Measurements from ENCODE around the gene NOTO.

Gene NOTO

DNA sequence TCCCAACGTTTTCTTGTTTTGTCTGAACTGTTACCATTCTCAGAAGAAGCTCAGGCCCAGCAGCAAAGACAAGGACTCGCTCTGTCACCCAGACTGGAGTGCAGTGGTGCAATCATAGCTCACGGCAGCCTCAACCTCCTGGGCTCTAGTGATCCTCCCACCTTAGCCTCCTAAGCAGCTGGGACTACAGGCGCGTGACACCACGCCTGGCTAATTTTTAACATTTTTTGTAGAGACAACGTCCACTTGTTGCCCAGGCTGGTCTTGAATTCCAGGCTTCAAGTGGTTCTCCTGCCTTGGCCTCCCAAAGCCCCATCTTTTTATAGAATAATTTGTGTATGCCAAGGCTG lies 9.7 kb downstream of the NOTO start:
- Histone ChIP-seq H3K9me3 (ENCODE audit: low read length) (no peaks in the 10 kb centered on the region), H3K4me1 (ENCODE audit: insufficient read depth, low read length) (peaks cover 11% of the 10 kb centered on the region), H3K36me3 (ENCODE audit: insufficient read depth, low read length) (no peaks in the 10 kb centered on the region), H2AFZ (ENCODE audit: low read depth, low read length) (no peak overlapping the region), H3K4me3 (ENCODE audit: low read length) (no peak overlapping the region), H3K27me3 (ENCODE audit: insufficient read depth, low read length) (peaks cover 15% of the 10 kb centered on the region)

- no peaks in the 10 kb centered on the region for H3K9me3 ChIP-seq (ENCODE audit: low read length)
- no peak overlapping the region for H2AFZ ChIP-seq (ENCODE audit: low read depth, low read length)
- H3K27me3 ChIP-seq (ENCODE audit: insufficient read depth, low read length): peaks cover 15% of the 10 kb centered on the region
- H3K4me1 ChIP-seq (ENCODE audit: insufficient read depth, low read length): peaks cover 11% of the 10 kb centered on the region
- no peak overlapping the region for H3K4me3 ChIP-seq (ENCODE audit: low read length)
- H3K36me3 ChIP-seq (ENCODE audit: insufficient read depth, low read length): no peaks in the 10 kb centered on the region
Measured at GRCh38 chr2:73212448-73213176, 10.2 kb downstream of the NOTO start.

DNA sequence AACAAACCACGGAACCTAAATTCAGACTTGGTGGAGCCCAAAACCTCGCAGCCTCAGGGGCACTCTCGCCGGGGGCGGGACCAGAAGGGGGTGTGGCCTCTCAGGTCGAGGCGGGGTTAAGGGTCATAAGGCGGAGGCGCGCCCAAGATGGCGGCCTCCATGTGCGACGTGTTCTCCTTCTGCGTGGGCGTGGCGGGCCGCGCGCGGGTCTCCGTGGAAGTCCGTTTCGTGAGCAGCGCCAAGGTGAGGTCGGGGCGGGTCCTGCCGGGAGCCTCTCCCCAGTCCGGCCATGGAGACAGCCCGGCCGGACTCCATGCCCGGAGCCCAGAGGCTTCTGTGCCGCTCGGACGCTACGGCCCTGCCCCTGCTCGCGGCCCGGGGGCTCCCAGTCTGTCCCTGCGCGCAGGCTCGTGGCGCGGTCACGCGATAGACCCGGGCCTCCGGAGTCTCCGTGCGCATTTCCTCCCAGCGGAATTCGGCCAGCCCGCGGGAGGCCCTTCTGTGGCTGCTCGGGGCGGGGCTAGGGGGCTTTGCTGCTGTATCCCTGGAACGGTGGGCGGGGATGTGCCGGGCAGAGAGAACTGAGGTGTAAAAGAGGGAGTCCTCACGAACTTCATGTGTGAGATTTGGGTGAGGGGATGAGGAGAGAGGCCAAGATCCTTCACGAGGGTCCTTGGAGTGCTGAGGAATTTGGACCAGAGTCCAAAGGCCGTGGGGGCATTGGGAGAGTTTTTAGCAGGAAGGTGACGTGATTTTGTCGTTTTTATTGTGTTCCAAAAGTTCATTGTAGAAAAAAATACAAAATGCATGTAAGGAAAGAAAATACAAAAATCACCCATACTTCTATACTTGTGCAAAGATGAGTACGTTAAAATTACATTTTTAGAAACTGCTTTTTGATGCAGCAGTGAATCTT lies 12.0 kb downstream of the NOTO start, which contains the start of gene SMYD5:
Gene SMYD5, plus strand, starts transcription at position 126 of the 916 bp plus-strand sequence. Its CDS starts 22 bp downstream, at position 148.
- peak within 1 kb of the TSS; percentile 78 for H3K4me3 ChIP-seq (ENCODE audit: low read length)

GRCh38 chr2:73215254-73215653 lies 12.9 kb downstream of the NOTO start:
- Histone ChIP-seq H3K27me3 (ENCODE audit: insufficient read depth, low read length) (peaks cover 2% of the 10 kb centered on the region), H3K36me3 (ENCODE audit: insufficient read depth, low read length) (no peaks in the 10 kb centered on the region), H3K4me1 (ENCODE audit: insufficient read depth, low read length) (peaks cover 21% of the 10 kb centered on the region)

More for the DNA sequence above, 12.0 kb downstream of the NOTO start, which contains the start of gene SMYD5:
- Histone ChIP-seq H3K9me3 (ENCODE audit: low read length) (no peaks in the 10 kb centered on the region), H3K27me3 (ENCODE audit: insufficient read depth, low read length) (peaks cover 9% of the 10 kb centered on the region), H3K4me1 (ENCODE audit: insufficient read depth, low read length) (peaks cover 12% of the 10 kb centered on the region), H2AFZ (ENCODE audit: low read depth, low read length) (peak within 1 kb of the TSS; percentile 95), H3K36me3 (ENCODE audit: insufficient read depth, low read length) (no peaks in the 10 kb centered on the region)

DNA sequence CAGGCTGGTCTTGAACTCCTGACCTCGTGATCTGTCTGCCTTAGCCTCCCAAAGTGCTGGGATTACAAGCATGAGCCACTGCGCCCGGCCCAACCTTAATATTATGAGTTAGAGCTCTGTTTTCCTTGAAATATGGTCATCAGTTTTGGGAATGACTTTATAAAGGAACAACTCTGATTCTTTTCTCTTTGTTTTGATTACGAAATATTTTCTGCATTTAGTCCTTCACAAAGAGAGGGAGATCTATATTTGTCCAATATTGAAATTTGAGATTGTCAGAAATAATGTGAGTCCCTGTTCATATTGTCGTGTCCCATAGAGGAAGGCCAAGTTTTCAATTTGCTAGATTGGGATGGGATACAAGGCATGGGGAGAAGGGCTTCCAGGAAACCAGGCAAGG lies 14.8 kb downstream of the NOTO start:
- no peaks in the 10 kb centered on the region for H3K9me3 ChIP-seq (ENCODE audit: low read length)
- H2AFZ ChIP-seq (ENCODE audit: low read depth, low read length): no peak overlapping the region
- no peak overlapping the region for H3K4me3 ChIP-seq (ENCODE audit: low read length)
- no peaks in the 10 kb centered on the region for H3K27me3 ChIP-seq (ENCODE audit: insufficient read depth, low read length)
- H3K4me1 ChIP-seq (ENCODE audit: insufficient read depth, low read length): peaks cover 22% of the 10 kb centered on the region
- H3K36me3 ChIP-seq (ENCODE audit: insufficient read depth, low read length): peaks cover 13% of the 10 kb centered on the region

More at GRCh38 chr2:73215254-73215653, 12.9 kb downstream of the NOTO start:
- H3K4me3 ChIP-seq (ENCODE audit: low read length): peak overlapping the region; percentile 78
- no peaks in the 10 kb centered on the region for H3K9me3 ChIP-seq (ENCODE audit: low read length)
- H2AFZ ChIP-seq (ENCODE audit: low read depth, low read length): peak overlapping the region; percentile 95

DNA sequence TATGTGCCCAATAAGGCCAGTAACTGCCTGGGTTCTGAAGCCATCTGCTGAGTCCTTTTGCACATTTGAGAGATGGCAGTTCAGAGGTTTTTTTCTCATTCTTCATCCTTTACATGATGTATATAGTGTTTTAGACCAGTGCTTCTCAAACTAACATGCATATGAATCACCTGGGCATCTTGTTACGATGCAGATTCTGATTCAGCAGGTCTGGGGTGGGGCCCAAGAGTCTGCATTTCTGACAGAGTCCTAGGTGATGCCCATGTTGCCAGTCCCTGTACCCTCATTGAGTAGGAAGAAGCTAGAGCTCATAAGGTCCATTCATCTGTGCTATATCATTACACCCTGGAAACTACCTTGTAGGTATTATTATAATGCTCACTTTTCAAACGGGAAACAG lies 15.5 kb downstream of the NOTO start:
- H3K9me3 ChIP-seq (ENCODE audit: low read length): no peaks in the 10 kb centered on the region
- H3K4me3 ChIP-seq (ENCODE audit: low read length): no peak overlapping the region
- no peaks in the 10 kb centered on the region for H3K27me3 ChIP-seq (ENCODE audit: insufficient read depth, low read length)
- peaks cover 20% of the 10 kb centered on the region for H3K36me3 ChIP-seq (ENCODE audit: insufficient read depth, low read length)
- H3K4me1 ChIP-seq (ENCODE audit: insufficient read depth, low read length): peaks cover 22% of the 10 kb centered on the region
- no peak overlapping the region for H2AFZ ChIP-seq (ENCODE audit: low read depth, low read length)

GRCh38 chr2:73218298-73218697 lies 15.9 kb downstream of the NOTO start:
- no peaks in the 10 kb centered on the region for H3K27me3 ChIP-seq (ENCODE audit: insufficient read depth, low read length)
- H3K9me3 ChIP-seq (ENCODE audit: low read length): no peaks in the 10 kb centered on the region
- H3K36me3 ChIP-seq (ENCODE audit: insufficient read depth, low read length): peaks cover 24% of the 10 kb centered on the region
- no peak overlapping the region for H2AFZ ChIP-seq (ENCODE audit: low read depth, low read length)
- no peak overlapping the region for H3K4me3 ChIP-seq (ENCODE audit: low read length)
- H3K4me1 ChIP-seq (ENCODE audit: insufficient read depth, low read length): peaks cover 22% of the 10 kb centered on the region

GRCh38 chr2:73223821-73224220 lies 21.4 kb downstream of the NOTO start:
- H3K4me1 ChIP-seq (ENCODE audit: insufficient read depth, low read length): peaks cover 10% of the 10 kb centered on the region
- H2AFZ ChIP-seq (ENCODE audit: low read depth, low read length): no peak overlapping the region
- no peaks in the 10 kb centered on the region for H3K27me3 ChIP-seq (ENCODE audit: insufficient read depth, low read length)
- H3K9me3 ChIP-seq (ENCODE audit: low read length): no peaks in the 10 kb centered on the region
- peaks cover 58% of the 10 kb centered on the region for H3K36me3 ChIP-seq (ENCODE audit: insufficient read depth, low read length)
- H3K4me3 ChIP-seq (ENCODE audit: low read length): no peak overlapping the region

GRCh38 chr2:73225513-73226360 lies 23.4 kb downstream of the NOTO start:
- Histone ChIP-seq H3K4me3 (ENCODE audit: low read length) (no peak overlapping the region), H3K9me3 (ENCODE audit: low read length) (no peaks in the 10 kb centered on the region), H2AFZ (ENCODE audit: low read depth, low read length) (no peak overlapping the region), H3K36me3 (ENCODE audit: insufficient read depth, low read length) (peaks cover 58% of the 10 kb centered on the region), H3K4me1 (ENCODE audit: insufficient read depth, low read length) (no peaks in the 10 kb centered on the region), H3K27me3 (ENCODE audit: insufficient read depth, low read length) (no peaks in the 10 kb centered on the region)

DNA sequence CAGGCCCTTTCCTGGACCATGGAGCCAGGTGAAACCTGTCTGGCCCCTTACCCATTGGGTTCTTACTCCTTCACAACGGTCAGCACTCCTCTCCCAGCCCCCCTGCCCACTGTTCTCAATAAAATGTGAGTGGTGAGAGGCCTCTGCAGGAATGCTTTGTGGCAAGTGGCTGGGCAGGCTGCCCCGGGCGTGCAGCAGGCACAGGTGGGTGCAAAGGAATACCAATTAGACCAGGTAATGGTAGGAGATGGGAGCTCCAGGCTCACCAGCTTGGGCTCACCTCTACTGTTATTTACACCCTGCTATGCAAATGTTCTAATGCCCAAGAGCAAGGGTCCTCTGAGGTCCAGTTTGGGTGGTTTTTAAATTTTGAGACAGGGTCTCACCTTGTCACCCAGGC lies 24.7 kb downstream of the NOTO start:
- H3K4me1 ChIP-seq (ENCODE audit: insufficient read depth, low read length): no peaks in the 10 kb centered on the region
- H3K4me3 ChIP-seq (ENCODE audit: low read length): no peak overlapping the region
- no peaks in the 10 kb centered on the region for H3K9me3 ChIP-seq (ENCODE audit: low read length)
- H3K36me3 ChIP-seq (ENCODE audit: insufficient read depth, low read length): peaks cover 46% of the 10 kb centered on the region
- H3K27me3 ChIP-seq (ENCODE audit: insufficient read depth, low read length): no peaks in the 10 kb centered on the region
- no peak overlapping the region for H2AFZ ChIP-seq (ENCODE audit: low read depth, low read length)

DNA sequence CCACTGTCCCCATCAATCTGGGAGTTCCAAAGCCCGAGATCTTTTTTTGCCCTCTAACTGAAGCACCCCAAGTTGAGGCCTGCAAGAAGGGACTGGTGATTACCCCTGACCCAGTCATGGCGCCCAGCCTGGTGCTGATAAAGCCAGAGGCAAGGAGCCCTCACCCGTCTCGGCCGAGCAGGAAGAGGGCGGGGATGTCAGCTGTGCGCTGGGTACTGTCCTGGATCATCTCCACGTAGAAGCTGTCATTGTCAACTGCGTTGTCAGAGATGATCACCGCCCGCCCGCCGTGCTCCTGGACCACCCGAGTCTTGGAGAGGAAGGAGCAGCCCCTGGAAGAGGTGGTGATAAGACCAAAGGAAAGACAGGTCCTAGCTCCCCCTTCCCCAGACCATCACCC lies 26.3 kb downstream of the NOTO start:
- Histone ChIP-seq H2AFZ (ENCODE audit: low read depth, low read length) (no peak overlapping the region), H3K36me3 (ENCODE audit: insufficient read depth, low read length) (peaks cover 31% of the 10 kb centered on the region), H3K4me1 (ENCODE audit: insufficient read depth, low read length) (peaks cover 5% of the 10 kb centered on the region), H3K27me3 (ENCODE audit: insufficient read depth, low read length) (no peaks in the 10 kb centered on the region), H3K9me3 (ENCODE audit: low read length) (no peaks in the 10 kb centered on the region), H3K4me3 (ENCODE audit: low read length) (no peak overlapping the region)

DNA sequence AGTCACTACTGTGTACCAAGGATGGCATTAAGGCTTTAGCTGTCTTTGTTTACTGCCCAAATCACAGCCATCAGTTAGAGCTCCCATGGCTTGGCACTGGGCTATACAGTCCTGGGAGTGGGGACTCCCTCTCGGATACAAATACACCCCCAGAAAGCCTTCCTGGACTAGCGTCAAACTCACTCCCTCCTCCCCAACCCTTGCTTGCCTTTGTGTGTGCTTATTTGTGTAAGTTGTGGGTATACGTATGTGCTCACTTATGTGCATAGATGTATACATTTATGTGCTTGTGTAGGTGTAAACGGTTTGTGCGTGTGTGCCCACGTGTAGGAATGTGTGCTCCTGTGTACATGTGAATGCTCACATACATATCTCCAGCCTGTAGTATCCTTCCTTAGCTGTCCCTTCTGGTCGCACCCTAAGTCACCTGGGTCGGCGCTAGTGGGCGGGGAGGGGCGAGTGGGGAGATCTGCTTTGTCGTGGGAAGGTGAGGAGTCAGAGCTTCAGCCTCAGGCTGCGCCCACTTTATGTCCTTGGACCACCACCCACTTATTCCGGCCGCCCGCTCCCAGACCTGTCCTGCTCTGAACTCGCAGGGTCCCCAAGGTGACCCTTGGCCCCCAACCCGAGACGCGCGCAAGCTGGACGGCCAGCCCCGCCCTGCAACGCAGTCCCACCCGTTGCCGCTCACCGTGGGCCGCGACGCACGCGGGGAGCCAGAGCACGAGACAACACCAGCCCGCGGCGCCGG lies 30.2 kb downstream of the NOTO start:
- peak overlapping the region; percentile 66 for H3K4me3 ChIP-seq (ENCODE audit: low read length)
- no peaks in the 10 kb centered on the region for H3K9me3 ChIP-seq (ENCODE audit: low read length)
- H3K27me3 ChIP-seq (ENCODE audit: insufficient read depth, low read length): no peaks in the 10 kb centered on the region
- H3K36me3 ChIP-seq (ENCODE audit: insufficient read depth, low read length): peaks cover 16% of the 10 kb centered on the region
- H2AFZ ChIP-seq (ENCODE audit: low read depth, low read length): peak overlapping the region; percentile 6
- peaks cover 23% of the 10 kb centered on the region for H3K4me1 ChIP-seq (ENCODE audit: insufficient read depth, low read length)
